K562 (cell line): ENCODE data around the gene PID1.

Experiments used
- CHCHD3 ChIP-seq: fragments of 250-450 bp; sonication (Bioruptor Pico); IDR thresholded peaks from 2 replicates; pipeline ENCODE4 v2.1.2; 2022; ENCODE audit warnings: mild to moderate bottlenecking
- EZH2 ChIP-seq: IDR thresholded peaks from 2 replicates; pipeline ENCODE4 v1.6.1; 2012; ENCODE audit warnings: low read depth, mild to moderate bottlenecking, inconsistent platforms, low read length, borderline replicate concordance
- MXI1 ChIP-seq: IDR thresholded peaks from 2 replicates; pipeline ENCODE4 v1.6.1; 2011; ENCODE audit warnings: low read depth, mild to moderate bottlenecking, improper control_type of control experiment, low read length
- SMC3 ChIP-seq: conservative IDR thresholded peaks from 2 replicates; pipeline ENCODE4 v1.6.1; 2011; ENCODE audit warnings: low read depth, low read length, improper control_type of control experiment; ENCODE audit not compliant: insufficient read depth
- ZNF12 ChIP-seq: sonication (generic); formaldehyde crosslinking; IDR thresholded peaks from 2 replicates; pipeline ENCODE4 v1.4.0; 2020; ENCODE audit warnings: mild to moderate bottlenecking, missing genetic modification reagents
- ZNF140 ChIP-seq: fragments of 250-450 bp; sonication (Bioruptor Pico); IDR thresholded peaks from 2 replicates; pipeline ENCODE4 v1.8.0; 2021; ENCODE audit warnings: moderate library complexity, mild to moderate bottlenecking, inconsistent platforms
- TF ChIP-seq, protein P1 (sequence below), 3 experiments: IDR thresholded peaks in 2 of 3; conservative IDR thresholded peaks in 1 of 3; 2 replicates each; pipeline ENCODE4 v1.5.1; 2011 to 2012; ENCODE audit warnings: low read length in 3 of 3, mild to moderate bottlenecking in 3 of 3, control low read depth in 2 of 3, improper control_type of control experiment in 1 of 3, inconsistent platforms in 1 of 3, low read depth in 1 of 3, mixed read lengths in 1 of 3, moderate library complexity in 1 of 3; ENCODE audit not compliant: insufficient read depth in 2 of 3
- TF ChIP-seq, protein P2 (sequence below): IDR thresholded peaks from 2 replicates; pipeline ENCODE4 v1.6.1; 2012; ENCODE audit warnings: low read depth, low read length, improper control_type of control experiment, borderline replicate concordance
- TF ChIP-seq, protein P3 (sequence below): fragments of 250-450 bp; sonication (Bioruptor Pico); IDR thresholded peaks from 2 replicates; pipeline ENCODE4 v1.9.0; 2021; ENCODE audit warnings: mild to moderate bottlenecking, inconsistent platforms
- TF ChIP-seq, protein P4 (sequence below): sonication (generic); formaldehyde crosslinking; IDR thresholded peaks from 2 replicates; pipeline ENCODE4 v1.8.1; 2023; ENCODE audit warnings: mild to moderate bottlenecking, missing genetic modification reagents, moderate library complexity
- TF ChIP-seq, protein P5 (sequence below): sonication (generic); formaldehyde crosslinking; IDR thresholded peaks from 2 replicates; pipeline ENCODE4 v1.8.0; 2023; ENCODE audit warnings: mild to moderate bottlenecking, missing genetic modification reagents

DNA sequence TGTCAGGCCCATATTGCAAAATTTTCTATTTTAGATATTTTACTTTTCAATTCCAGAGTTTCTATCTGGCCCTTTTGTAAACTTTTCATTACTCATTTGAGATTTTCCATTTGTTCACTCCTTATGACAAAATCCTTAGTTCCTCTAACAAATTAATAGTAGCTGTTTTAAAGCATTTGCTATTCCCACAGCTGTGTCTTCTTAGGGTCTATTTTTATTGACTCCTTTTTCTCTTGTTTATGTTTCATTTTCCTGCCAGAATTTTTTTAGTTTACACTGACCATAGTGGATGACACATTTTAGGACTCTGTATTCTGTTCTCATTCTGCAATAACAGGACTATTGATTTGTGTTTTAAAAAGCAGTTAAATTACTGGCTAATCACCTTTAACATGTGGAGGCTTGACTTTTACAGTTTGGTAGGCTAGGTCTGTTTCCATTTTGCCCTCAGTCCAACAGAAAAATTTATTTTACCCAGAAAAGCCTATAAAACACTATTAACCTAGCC lies 30.0 kb downstream of the PID1 start:
- TF ChIP-seq, protein P1, sequence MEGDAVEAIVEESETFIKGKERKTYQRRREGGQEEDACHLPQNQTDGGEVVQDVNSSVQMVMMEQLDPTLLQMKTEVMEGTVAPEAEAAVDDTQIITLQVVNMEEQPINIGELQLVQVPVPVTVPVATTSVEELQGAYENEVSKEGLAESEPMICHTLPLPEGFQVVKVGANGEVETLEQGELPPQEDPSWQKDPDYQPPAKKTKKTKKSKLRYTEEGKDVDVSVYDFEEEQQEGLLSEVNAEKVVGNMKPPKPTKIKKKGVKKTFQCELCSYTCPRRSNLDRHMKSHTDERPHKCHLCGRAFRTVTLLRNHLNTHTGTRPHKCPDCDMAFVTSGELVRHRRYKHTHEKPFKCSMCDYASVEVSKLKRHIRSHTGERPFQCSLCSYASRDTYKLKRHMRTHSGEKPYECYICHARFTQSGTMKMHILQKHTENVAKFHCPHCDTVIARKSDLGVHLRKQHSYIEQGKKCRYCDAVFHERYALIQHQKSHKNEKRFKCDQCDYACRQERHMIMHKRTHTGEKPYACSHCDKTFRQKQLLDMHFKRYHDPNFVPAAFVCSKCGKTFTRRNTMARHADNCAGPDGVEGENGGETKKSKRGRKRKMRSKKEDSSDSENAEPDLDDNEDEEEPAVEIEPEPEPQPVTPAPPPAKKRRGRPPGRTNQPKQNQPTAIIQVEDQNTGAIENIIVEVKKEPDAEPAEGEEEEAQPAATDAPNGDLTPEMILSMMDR (IDR thresholded peaks at IDR 0.05 in 2 of 3, conservative IDR thresholded peaks at IDR 0.05 in 1 of 3; ENCODE audit: insufficient read depth in 2 of 3, low read depth in 1 of 3, low read length in 3 of 3): no peak
- TF ChIP-seq MXI1: no peak
- TF ChIP-seq, protein P2, sequence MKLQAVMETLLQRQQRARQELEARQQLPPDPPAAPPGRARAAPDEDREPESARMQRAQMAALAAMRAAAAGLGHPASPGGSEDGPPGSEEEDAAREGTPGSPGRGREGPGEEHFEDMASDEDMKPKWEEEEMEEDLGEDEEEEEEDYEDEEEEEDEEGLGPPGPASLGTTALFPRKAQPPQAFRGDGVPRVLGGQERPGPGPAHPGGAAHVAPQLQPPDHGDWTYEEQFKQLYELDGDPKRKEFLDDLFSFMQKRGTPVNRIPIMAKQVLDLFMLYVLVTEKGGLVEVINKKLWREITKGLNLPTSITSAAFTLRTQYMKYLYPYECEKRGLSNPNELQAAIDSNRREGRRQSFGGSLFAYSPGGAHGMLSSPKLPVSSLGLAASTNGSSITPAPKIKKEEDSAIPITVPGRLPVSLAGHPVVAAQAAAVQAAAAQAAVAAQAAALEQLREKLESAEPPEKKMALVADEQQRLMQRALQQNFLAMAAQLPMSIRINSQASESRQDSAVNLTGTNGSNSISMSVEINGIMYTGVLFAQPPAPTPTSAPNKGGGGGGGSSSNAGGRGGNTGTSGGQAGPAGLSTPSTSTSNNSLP: no peak
- TF ChIP-seq, protein P3, sequence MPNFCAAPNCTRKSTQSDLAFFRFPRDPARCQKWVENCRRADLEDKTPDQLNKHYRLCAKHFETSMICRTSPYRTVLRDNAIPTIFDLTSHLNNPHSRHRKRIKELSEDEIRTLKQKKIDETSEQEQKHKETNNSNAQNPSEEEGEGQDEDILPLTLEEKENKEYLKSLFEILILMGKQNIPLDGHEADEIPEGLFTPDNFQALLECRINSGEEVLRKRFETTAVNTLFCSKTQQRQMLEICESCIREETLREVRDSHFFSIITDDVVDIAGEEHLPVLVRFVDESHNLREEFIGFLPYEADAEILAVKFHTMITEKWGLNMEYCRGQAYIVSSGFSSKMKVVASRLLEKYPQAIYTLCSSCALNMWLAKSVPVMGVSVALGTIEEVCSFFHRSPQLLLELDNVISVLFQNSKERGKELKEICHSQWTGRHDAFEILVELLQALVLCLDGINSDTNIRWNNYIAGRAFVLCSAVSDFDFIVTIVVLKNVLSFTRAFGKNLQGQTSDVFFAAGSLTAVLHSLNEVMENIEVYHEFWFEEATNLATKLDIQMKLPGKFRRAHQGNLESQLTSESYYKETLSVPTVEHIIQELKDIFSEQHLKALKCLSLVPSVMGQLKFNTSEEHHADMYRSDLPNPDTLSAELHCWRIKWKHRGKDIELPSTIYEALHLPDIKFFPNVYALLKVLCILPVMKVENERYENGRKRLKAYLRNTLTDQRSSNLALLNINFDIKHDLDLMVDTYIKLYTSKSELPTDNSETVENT (CRISPR knock-in tag): no peak
- TF ChIP-seq ZNF12 (CRISPR knock-in tag): no peak
- TF ChIP-seq SMC3: no peak
- TF ChIP-seq EZH2: no peak
- TF ChIP-seq, protein P4, sequence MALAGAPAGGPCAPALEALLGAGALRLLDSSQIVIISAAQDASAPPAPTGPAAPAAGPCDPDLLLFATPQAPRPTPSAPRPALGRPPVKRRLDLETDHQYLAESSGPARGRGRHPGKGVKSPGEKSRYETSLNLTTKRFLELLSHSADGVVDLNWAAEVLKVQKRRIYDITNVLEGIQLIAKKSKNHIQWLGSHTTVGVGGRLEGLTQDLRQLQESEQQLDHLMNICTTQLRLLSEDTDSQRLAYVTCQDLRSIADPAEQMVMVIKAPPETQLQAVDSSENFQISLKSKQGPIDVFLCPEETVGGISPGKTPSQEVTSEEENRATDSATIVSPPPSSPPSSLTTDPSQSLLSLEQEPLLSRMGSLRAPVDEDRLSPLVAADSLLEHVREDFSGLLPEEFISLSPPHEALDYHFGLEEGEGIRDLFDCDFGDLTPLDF (CRISPR knock-in tag): no peak
- TF ChIP-seq, protein P5, sequence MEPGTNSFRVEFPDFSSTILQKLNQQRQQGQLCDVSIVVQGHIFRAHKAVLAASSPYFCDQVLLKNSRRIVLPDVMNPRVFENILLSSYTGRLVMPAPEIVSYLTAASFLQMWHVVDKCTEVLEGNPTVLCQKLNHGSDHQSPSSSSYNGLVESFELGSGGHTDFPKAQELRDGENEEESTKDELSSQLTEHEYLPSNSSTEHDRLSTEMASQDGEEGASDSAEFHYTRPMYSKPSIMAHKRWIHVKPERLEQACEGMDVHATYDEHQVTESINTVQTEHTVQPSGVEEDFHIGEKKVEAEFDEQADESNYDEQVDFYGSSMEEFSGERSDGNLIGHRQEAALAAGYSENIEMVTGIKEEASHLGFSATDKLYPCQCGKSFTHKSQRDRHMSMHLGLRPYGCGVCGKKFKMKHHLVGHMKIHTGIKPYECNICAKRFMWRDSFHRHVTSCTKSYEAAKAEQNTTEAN: no peak
- TF ChIP-seq CHCHD3 (CRISPR knock-in tag): no peak
- TF ChIP-seq ZNF140 (CRISPR knock-in tag): no peak
